HG03103 (cell line): Measurements from ENCODE around the gene MEGF6.

Experiments used
- ATAC-seq: cut with Tn5 transposase; IDR thresholded peaks from one replicate; pipeline ENCODE4 v1.9.1; 2021; ENCODE audit warnings: low read depth; ENCODE audit not compliant: unreplicated experiment

Gene MEGF6

DNA sequence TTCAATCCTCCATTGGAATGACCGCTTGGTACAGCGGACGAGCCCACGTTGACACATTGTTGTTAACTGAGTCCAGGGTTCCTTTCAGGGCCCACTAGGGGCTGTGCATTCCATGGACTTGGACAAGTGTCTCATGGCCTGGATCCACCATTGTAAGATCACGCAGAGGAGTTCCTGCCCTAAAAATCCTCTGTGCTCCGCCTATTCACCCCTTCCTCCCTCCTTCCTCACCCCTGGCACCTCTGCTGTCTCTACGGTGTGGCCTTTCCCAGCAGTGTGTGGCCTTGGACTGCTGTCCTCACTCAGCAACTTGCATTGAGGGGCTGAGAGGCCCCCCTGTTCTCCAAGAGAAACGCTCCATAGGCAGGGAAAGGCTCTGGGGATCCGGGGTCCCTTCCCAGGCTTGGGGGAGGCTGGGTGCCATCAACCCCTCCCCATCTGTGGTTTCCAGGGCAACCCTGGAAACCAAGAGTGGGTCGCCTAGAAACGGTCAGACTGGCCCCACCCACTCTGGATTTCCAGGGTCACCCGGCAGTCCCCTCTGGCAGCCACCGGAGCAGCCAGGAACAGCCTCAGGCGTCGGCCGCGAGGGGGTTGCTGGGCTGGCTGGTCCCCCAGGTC is 50.9 kb downstream of the MEGF6 start:
- no peak for ATAC-seq

DNA sequence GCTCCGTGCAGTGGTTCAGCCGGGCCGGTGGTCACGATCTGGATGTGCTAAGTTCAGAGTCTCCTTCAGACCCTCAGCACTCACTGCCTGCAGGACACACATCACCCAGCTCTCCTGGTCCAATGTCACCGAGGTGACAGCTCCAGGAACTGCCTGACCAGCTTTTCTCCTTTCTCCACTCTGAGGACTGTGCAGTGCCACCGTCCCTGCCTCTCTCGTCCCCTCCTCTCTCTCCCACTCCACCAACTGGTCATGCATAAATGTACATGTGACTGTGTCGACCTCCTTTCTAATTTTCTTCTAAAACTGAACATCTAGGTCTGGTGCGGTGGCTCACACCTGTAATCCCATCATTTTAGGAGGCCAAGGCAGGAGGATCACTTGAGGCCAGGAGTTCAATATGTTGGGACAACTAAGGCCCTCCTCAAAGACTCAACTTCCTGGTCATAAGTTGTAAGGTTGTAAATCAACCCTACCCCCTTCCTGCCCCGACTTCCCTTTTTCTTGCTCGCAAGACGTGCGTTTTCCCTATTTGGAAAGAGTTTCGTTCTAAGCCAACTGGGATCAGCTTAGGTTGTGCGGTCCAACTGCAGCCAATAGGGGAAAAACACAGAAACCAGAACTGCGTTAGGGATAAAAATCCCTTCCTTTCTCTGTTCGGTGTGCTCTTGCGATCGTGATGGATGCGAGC is 53.1 kb downstream of the MEGF6 start:
- no peak for ATAC-seq

DNA sequence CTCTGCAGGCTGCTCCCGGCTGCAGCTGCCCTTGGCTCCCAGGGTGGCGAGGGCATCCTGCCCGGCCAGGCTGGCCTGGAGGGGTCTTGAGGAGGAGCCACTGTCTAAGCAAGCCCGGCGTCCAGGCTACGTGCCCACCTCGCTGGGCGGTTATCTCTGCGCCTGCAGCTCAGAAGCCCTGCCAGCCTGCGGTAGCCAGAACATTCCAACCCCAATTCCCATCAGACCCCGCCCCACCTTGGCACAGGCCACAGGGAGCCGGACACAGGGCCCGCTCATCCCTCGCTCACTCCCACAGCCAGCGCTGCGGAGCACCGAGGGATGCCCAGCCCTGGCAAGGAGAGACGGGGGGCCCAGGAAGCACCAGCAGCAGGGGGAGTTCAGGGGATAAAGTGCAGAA is 53.9 kb downstream of the MEGF6 start:
- ATAC-seq, result no peak

DNA sequence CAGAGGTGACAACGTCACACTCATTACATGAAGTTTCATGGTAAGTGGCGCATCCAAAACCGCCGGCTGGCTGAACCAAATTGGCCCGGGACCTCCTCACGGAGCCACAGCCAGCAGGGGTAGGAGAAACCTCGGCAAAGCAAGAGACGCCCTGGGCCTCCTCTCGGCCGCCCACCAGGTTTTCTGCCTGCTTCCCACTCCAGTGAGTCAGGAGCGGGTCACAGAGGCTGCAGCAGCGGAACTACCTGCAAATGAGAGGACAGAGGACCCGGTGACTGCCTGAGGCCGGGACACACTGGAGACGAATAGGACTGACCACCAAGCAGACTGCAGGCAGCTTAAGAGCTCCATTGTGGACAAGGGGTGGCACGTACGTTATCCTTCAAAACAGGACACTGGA is 55.0 kb downstream of the MEGF6 start:
- no peak for ATAC-seq

DNA sequence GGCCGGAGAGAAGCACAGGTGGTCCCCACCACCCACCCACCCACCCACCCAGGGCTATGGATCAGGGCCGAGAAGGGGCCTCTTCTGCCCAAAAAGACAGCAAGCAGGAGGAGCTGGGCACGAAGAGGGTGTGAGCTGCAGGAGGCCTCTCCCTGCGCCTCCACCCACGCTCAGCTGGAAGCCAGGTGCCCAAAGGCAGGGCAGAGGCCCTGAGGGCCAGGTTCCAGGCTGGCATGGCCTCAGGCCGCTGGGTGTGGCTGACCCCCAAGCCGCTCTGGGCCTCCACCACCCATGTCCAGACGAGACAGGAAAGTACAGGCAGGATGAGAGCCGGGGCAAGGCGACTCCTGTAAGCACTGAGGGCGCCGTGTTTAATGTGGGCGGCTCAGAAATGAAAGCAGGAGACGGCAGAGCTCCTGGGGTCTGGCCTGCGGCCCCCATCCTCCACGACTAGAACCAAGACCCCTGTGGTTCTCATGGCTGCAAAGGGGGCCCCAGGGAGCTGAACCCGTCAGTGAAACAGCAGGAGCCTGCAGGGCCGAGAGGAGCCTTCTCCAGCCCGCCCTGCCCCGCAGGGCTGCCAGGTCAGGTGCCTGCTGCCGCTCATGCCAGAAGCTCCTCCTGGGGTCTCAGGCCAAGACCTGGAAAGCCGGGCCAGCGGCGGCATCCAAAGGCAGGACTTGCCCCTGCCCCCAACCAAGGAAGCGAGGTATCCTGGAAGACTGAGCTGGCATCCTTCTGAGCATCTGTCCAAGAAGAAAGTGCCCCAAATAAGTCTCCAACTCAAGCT is 56.0 kb downstream of the MEGF6 start:
- no peak for ATAC-seq

DNA sequence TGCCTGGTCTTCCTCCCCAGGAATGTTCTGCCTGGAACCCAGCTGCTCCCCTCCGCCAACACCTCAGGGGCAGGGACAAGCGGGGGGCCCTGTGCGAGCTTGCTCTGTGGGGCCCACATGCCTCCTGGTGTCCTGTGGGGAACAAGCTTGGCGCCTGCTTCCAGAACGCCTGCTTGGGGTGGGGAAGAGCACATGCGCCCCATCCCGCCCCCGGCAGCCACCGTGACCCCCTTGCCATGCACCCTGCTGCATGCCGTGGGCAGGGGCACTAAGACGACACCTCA is 57.4 kb downstream of the MEGF6 start:
- no peak for ATAC-seq

DNA sequence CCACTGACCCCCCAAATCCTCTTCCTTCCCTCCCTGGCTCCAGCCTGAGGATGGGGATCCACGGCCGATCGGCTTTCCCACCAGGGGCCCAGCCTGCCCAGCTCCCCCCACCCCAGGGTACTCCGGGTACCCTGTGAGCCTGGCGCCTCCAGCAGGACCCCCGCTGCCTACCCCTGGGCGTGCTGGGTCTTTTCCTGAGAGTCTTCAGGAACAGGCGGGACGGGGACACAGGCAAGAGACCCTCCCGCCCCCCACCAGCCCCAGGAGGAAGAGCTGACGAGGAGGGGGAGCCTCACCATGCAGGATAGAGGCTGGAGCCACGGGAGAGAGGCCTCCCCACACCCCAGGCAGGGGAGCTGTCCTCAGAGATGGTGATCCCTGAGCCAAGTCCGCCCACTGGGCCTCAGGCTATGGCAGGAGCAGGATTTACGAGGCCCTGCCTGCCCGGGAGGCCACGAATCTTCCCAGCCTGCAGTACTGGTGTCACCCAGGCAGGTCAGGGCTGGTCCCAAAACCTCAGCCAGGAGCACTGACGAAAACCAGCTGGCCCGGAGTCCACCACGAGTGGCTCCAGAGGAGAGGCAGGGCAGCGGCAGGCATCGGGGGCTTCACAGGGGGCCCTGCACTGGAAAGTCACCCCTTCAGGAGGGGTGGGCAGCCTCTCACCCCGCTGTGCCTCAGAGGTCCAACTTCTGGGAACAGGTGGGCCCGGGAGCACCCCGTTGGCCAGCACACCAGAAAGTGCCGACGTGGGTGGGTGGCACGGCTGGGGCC is 58.0 kb downstream of the MEGF6 start:
- no peak for ATAC-seq

- no peak for ATAC-seq
Observed at GRCh38 chr1:3552751-3553150, 58.6 kb downstream of the MEGF6 start.

DNA sequence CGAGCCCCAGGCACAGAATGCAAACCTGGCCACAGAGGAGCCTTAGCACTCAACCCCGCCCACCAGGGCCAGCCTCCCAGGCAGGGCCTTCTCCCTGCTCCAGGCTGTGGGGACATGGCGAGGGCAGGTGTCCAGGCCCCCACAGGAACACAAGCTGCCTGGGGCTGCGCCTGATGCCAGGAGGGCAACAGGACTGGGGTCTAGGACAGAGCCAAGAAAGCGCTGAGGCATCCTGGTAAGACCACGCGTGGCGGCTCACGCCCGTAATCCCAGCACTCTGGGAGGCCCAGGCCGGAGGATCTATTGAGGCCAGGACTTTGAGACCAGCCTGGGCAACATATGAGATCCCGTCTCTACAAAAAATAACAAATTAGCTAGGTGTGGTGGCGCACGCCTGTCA is 59.1 kb downstream of the MEGF6 start:
- ATAC-seq, result no peak

GRCh38 chr1:3551711-3552110 is 59.6 kb downstream of the MEGF6 start:
- no peak for ATAC-seq

DNA sequence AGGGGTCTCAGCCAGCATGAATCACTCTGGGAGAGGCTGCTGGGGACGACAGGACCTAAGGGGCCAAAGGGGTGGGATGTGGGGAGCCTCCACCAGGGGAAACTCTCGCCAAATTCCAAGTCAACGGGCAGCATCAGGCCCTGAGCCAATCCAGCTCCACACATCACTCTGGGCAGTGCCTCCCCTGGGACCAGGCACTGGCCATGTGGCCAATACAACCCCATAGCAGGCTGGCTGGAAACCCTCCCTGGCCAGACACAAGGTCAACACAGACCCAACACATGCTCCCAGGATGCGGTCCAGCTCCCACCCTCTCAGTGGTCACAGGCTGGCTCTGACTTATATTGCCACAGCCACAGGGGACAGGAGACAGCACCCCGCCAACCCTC is 60.0 kb downstream of the MEGF6 start:
- no peak for ATAC-seq

DNA sequence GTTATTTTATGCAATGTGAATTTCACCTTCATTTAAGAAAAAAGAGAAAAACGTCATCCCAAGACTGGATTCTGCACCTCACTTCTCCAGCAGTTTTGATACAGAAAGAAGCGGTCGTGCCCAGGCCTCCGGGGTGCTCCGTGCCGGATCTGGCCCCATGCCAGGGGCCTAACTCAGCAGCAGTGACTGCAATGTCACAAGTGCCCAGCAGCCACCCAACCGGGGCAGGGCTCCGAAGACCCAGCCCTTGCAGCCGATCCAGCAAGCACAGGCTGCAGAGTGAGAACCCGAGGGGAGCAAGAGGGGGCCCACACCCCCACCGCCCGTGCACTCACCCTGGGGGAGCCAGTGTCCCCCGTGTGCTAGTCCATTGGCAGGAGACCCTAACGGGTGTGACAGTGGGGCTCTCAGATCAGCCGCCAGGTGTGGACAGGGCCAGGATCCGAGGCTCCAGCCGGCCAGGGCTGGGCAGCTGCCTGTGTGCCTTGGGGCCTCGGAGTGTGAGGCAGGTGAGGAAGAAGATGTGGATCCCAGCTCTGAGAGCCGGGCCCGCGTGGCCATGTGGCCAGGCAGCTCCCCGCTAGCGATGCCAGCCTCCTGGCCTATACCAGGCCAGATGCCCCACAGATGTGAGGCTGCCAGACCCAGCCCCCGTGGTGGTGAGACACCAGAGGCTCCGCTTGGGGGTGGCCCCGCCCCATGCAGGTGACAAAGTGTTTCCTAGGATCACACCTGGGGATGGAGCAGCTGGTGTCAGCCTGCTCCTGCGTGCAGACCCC is 60.6 kb downstream of the MEGF6 start:
- ATAC-seq, result no peak

- ATAC-seq, result no peak
Observed at GRCh38 chr1:3548895-3549294, 62.4 kb downstream of the MEGF6 start.

- ATAC-seq, result no peak
Observed at GRCh38 chr1:3548156-3548893, 63.0 kb downstream of the MEGF6 start.

GRCh38 chr1:3547055-3548005 is 64.0 kb downstream of the MEGF6 start:
- ATAC-seq, result no peak

GRCh38 chr1:3546048-3546384 is 65.3 kb downstream of the MEGF6 start:
- ATAC-seq, result no peak

- no peak for ATAC-seq
Observed at GRCh38 chr1:3545363-3546047, 65.8 kb downstream of the MEGF6 start.
